ENCODE results near the gene KRTAP4-1.

DNA sequence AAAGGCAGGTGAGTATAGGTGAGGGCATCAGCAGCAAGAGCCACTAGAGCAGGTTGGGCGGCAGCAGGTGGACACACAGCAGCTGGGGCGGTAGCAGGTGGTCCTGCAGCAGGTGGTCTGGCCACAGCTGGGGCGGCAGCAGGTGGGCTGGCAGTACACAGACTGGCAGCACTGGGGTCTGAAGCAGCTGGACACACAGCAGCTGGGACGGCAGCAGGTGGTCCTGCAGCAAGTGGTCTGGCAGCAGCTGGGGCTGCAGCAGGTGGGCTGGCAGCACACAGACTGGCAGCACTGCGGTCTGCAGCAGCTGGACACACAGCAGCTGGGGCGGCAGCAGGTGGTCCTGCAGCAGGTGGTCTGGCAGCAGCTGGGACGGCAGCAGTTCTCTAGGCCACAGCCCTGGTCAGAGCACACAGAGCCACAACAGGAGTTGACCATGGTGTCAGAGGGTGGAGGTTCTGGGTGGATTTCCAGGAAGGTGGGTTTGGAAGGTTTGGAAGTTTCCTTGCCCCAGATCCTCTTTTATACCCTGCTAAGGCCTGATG is 6.9 kb downstream of the KRTAP4-1 start, which contains the start of gene KRTAP4-2:
- TF ChIP-seq, protein P1, sequence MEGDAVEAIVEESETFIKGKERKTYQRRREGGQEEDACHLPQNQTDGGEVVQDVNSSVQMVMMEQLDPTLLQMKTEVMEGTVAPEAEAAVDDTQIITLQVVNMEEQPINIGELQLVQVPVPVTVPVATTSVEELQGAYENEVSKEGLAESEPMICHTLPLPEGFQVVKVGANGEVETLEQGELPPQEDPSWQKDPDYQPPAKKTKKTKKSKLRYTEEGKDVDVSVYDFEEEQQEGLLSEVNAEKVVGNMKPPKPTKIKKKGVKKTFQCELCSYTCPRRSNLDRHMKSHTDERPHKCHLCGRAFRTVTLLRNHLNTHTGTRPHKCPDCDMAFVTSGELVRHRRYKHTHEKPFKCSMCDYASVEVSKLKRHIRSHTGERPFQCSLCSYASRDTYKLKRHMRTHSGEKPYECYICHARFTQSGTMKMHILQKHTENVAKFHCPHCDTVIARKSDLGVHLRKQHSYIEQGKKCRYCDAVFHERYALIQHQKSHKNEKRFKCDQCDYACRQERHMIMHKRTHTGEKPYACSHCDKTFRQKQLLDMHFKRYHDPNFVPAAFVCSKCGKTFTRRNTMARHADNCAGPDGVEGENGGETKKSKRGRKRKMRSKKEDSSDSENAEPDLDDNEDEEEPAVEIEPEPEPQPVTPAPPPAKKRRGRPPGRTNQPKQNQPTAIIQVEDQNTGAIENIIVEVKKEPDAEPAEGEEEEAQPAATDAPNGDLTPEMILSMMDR (IDR thresholded peaks at IDR 0.05; ENCODE audit: poor library complexity) = no peak
- TF ChIP-seq EZH2 (IDR thresholded peaks at IDR 0.05; ENCODE audit: borderline replicate concordance) (no peak), EZH2phosphoT487 (IDR thresholded peaks at IDR 0.05; ENCODE audit: low read depth, severe bottlenecking, unreplicated experiment) (no peak)
